ENCODE data around the gene SLC35F1. TPM values are rescaled to one million over a fixed set of nuclear protein-coding genes. Genes with fewer than 3 reads are reported as not detected.

Gene SLC35F1
- total RNA-seq, 4 donors from 2014 or later: 0.17 to 1.5 (median 1.3) TPM

- TF ChIP-seq CTCF (IDR thresholded peaks at IDR 0.05; ENCODE audit: low read depth): no peak
These were observed 279.9 kb downstream of the SLC35F1 start for GRCh38 chr6:118186672-118187567.

- TF ChIP-seq CTCF (IDR thresholded peaks at IDR 0.05; ENCODE audit: low read depth): no peak
These were observed 280.6 kb downstream of the SLC35F1 start for GRCh38 chr6:118187568-118188164.

- TF ChIP-seq CTCF (IDR thresholded peaks at IDR 0.05; ENCODE audit: low read depth): no peak
These were observed 281.5 kb downstream of the SLC35F1 start for GRCh38 chr6:118188561-118188960.

GRCh38 chr6:118197539-118197938 lies 290.5 kb downstream of the SLC35F1 start:
- TF ChIP-seq CTCF (IDR thresholded peaks at IDR 0.05; ENCODE audit: low read depth): no peak

- TF ChIP-seq CTCF (IDR thresholded peaks at IDR 0.05; ENCODE audit: low read depth): no peak
These were observed 291.7 kb downstream of the SLC35F1 start for GRCh38 chr6:118198746-118199145.

- TF ChIP-seq CTCF (IDR thresholded peaks at IDR 0.05; ENCODE audit: low read depth): no peak
These were observed 293.1 kb downstream of the SLC35F1 start for GRCh38 chr6:118200160-118200559.

- TF ChIP-seq CTCF (IDR thresholded peaks at IDR 0.05; ENCODE audit: low read depth): no peak
These were observed 295.5 kb downstream of the SLC35F1 start for GRCh38 chr6:118202517-118202916.
